HepG2 (cell line): Measurements from ENCODE around the gene GPR25. TPM values are rescaled to one million over a fixed set of nuclear protein-coding genes. Genes with fewer than 3 reads are reported as not detected.

ENCODE experiments used
- ERF ChIP-seq: IDR thresholded peaks from 2 replicates; pipeline ENCODE4 v1.6.1; 2018; ENCODE audit warnings: missing biosample characterization, missing genetic modification reagents
- FOXA1 ChIP-seq, 2 experiments: fragments of 450-650 bp in 1 of 2; sonication (generic) in 1 of 2; formaldehyde crosslinking in 1 of 2; IDR thresholded peaks; 2 replicates each; pipeline versions ENCODE4 v1.4.0 to v1.6.1; 2016 to 2020; ENCODE audit warnings: missing genetic modification reagents in 1 of 2
- MIER3 ChIP-seq: IDR thresholded peaks from 2 replicates; pipeline ENCODE4 v1.6.1; 2016; ENCODE audit warnings: missing compliant biosample characterization, borderline replicate concordance
- POGZ ChIP-seq: sonication (generic); formaldehyde crosslinking; IDR thresholded peaks from 2 replicates; pipeline ENCODE4 v1.4.0; 2020; ENCODE audit warnings: mild to moderate bottlenecking, missing genetic modification reagents
- POLR2A ChIP-seq, 2 experiments: IDR thresholded peaks; 2 replicates each; pipeline ENCODE4 v1.6.1; 2011; ENCODE audit warnings: low read depth in 2 of 2, low read length in 2 of 2, mild to moderate bottlenecking in 1 of 2, moderate library complexity in 1 of 2; ENCODE audit not compliant: insufficient read depth in 1 of 2
- PPARG ChIP-seq: conservative IDR thresholded peaks from 2 replicates; pipeline ENCODE4 v1.6.1; 2016; ENCODE audit warnings: missing biosample characterization, missing genetic modification reagents
- RCOR2 ChIP-seq: IDR thresholded peaks from 2 replicates; pipeline ENCODE4 v1.6.1; 2016; ENCODE audit warnings: missing biosample characterization, missing genetic modification reagents
- SPEN ChIP-seq: sonication (generic); formaldehyde crosslinking; IDR thresholded peaks from 2 replicates; pipeline ENCODE4 v1.5.1; 2020; ENCODE audit warnings: low read depth, mild to moderate bottlenecking, missing genetic modification reagents
- SRSF9 ChIP-seq: fragments of 200-400 bp; formaldehyde crosslinking; IDR thresholded peaks from 2 replicates; pipeline ENCODE4 v1.6.1; 2018; ENCODE audit warnings: borderline replicate concordance, mild to moderate bottlenecking, low read depth, low read length; ENCODE audit not compliant: insufficient read depth, poor library complexity, severe bottlenecking
- ZC3H13 ChIP-seq: sonication (generic); formaldehyde crosslinking; IDR thresholded peaks from 2 replicates; pipeline ENCODE4 v1.8.1; 2023; ENCODE audit warnings: mild to moderate bottlenecking, missing genetic modification reagents, moderate library complexity
- ZFP90 ChIP-seq: sonication (generic); formaldehyde crosslinking; IDR thresholded peaks from 2 replicates; pipeline ENCODE4 v1.8.0; 2022; ENCODE audit warnings: missing genetic modification reagents, mild to moderate bottlenecking, inconsistent platforms, borderline replicate concordance
- ZNF138 ChIP-seq: sonication (generic); formaldehyde crosslinking; IDR thresholded peaks from 2 replicates; pipeline ENCODE4 v1.5.0; 2020; ENCODE audit warnings: mild to moderate bottlenecking, low read depth, missing genetic modification reagents
- ZNF382 ChIP-seq: sonication (generic); formaldehyde crosslinking; IDR thresholded peaks from 2 replicates; pipeline ENCODE4 v1.5.0; 2020; ENCODE audit warnings: missing genetic modification reagents, mild to moderate bottlenecking, borderline replicate concordance
- ZNF547 ChIP-seq: sonication (generic); formaldehyde crosslinking; IDR thresholded peaks from 2 replicates; pipeline ENCODE4 v1.5.1; 2020; ENCODE audit warnings: mild to moderate bottlenecking, missing genetic modification reagents
- ZNF777 ChIP-seq: sonication (generic); formaldehyde crosslinking; IDR thresholded peaks from 2 replicates; pipeline ENCODE4 v1.4.0; 2020; ENCODE audit warnings: missing genetic modification reagents
- ZNF782 ChIP-seq: sonication (generic); formaldehyde crosslinking; IDR thresholded peaks from 2 replicates; pipeline ENCODE4 v1.4.0; 2020; ENCODE audit warnings: missing genetic modification reagents, mild to moderate bottlenecking, borderline replicate concordance
- ZNF788 ChIP-seq: sonication (generic); formaldehyde crosslinking; IDR thresholded peaks from 2 replicates; pipeline ENCODE4 v1.5.0; 2020; ENCODE audit warnings: mild to moderate bottlenecking, missing genetic modification reagents, borderline replicate concordance
- ZNF792 ChIP-seq: IDR thresholded peaks from 2 replicates; pipeline ENCODE4 v1.6.1; 2016
- polyA plus RNA-seq, 8 experiments: library from polyadenylated mRNA; depleted of rRNA in 3 of 8; stranded (reverse) in 7 of 8; unstranded in 1 of 8; fragments of >200 nt; fragmentation: Illumina TruSeq in 4 of 8; extraction: Trizol in 4 of 8; gene quantifications; 2 replicates each; pipeline versions ENCODE4 v1.2.1 to v1.2.3, GENCODE V29; 2011 to 2016; ENCODE audit warnings: low read depth in 4 of 8, missing spikeins in 1 of 8, mixed read lengths in 1 of 8; ENCODE audit not compliant: insufficient read depth in 1 of 8
- total RNA-seq, 5 experiments: library from RNA; depleted of rRNA; stranded (reverse); fragments of >200 nt; fragmentation: Illumina TruSeq; extraction: Trizol; gene quantifications; 2 replicates each; pipeline ENCODE4 v1.2.3, GENCODE V29; 2016; ENCODE audit warnings: low read depth in 1 of 5
- TF ChIP-seq, protein P1 (sequence below): sonication (generic); formaldehyde crosslinking; IDR thresholded peaks from 2 replicates; pipeline ENCODE4 v1.4.0; 2020; ENCODE audit warnings: missing genetic modification reagents
- TF ChIP-seq, protein P2 (sequence below): sonication (generic); formaldehyde crosslinking; IDR thresholded peaks from 2 replicates; pipeline ENCODE4 v1.4.0; 2020; ENCODE audit warnings: mild to moderate bottlenecking, missing genetic modification reagents
- TF ChIP-seq, protein P3 (sequence below): sonication (generic); formaldehyde crosslinking; conservative IDR thresholded peaks from 2 replicates; pipeline ENCODE4 v1.8.0; 2022; ENCODE audit warnings: low read depth, missing genetic modification reagents
- TF ChIP-seq, protein P4 (sequence below): sonication (generic); formaldehyde crosslinking; IDR thresholded peaks from 2 replicates; pipeline ENCODE4 v1.4.0; 2020; ENCODE audit warnings: missing genetic modification reagents

The GPR25 gene
- total and polyA plus RNA-seq, 2 of the 13 experiments (the other 11 are each of a cell fraction or from before 2014, with no cell fraction given) = not detected

DNA sequence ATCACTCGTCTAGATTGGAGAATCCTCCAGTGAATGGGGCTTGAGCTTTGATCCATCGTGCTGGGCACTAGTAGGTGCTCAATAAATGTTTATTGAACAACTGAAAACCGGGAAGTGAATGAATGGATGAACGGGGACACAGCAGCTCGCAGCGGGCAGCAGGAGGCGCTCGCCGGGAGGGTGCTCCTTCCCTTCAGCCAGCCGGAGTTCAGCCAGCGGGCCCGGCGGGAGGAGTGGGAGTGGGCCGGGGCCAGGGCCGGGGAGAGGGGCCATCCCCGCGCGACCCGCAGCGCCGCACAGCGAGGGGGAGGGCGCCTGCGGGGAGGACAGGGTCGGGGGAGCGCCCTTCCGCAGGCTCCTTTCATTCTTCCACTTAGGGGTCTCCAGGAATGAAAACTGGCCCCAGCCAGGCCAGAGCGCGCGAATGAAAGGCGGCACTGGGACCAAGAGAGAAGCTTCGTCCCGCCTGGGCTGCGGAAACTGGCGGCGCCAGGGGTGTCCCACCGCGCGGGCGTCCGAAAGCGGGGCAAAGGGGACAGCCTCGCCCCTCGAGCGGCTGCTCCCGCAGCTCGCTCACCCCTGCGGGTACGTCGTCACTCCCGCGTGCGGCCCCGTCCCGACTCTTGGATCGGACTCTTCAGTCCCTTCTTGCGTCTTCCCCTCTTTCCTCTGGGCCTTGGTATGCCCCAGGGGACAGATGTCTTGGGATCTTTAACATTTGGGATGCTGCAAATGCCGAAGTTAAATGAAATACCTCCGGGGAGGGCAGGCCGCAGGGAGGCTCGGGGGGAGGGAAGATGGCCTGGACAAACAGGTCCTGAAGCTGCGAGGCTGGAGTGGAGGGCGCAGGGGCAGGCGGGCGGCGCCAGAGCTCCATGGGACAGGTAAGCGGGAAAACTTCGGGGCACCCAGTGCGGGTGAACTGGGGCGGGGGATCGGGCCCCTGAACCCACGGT lies 18.3 kb downstream of the GPR25 start (continued):
- TF ChIP-seq ZC3H13 (CRISPR knock-in tag) = 0 out of 2 replicates have a peak, but pooled peaks have one; percentile 26
- peak; percentile 7; the same call in 1 of the 2 replicates for TF ChIP-seq ZNF777 (CRISPR knock-in tag)
- TF ChIP-seq ZNF382 (CRISPR knock-in tag) = no peak
- TF ChIP-seq ZNF782 = peak; percentile 62; the same call in 1 of the 2 replicates
- no peak for TF ChIP-seq SRSF9
- TF ChIP-seq PPARG (CRISPR knock-in tag) = peak; percentile 42; the same call in 1 of the 2 replicates
- no peak for TF ChIP-seq ZFP90 (CRISPR knock-in tag)
- peak; percentile 34; the same call in 1 of the 2 replicates for TF ChIP-seq ZNF788 (CRISPR knock-in tag)
- TF ChIP-seq, protein P1, sequence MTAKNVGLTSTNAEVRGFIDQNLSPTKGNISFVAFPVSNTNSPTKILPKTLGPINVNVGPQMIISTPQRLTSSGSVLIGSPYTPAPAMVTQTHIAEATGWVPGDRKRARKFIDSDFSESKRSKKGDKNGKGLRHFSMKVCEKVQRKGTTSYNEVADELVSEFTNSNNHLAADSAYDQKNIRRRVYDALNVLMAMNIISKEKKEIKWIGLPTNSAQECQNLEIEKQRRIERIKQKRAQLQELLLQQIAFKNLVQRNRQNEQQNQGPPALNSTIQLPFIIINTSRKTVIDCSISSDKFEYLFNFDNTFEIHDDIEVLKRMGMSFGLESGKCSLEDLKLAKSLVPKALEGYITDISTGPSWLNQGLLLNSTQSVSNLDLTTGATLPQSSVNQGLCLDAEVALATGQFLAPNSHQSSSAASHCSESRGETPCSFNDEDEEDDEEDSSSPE (CRISPR knock-in tag) = peak; percentile 62
- TF ChIP-seq RCOR2 (CRISPR knock-in tag) = peak; percentile 80
- TF ChIP-seq, protein P2, sequence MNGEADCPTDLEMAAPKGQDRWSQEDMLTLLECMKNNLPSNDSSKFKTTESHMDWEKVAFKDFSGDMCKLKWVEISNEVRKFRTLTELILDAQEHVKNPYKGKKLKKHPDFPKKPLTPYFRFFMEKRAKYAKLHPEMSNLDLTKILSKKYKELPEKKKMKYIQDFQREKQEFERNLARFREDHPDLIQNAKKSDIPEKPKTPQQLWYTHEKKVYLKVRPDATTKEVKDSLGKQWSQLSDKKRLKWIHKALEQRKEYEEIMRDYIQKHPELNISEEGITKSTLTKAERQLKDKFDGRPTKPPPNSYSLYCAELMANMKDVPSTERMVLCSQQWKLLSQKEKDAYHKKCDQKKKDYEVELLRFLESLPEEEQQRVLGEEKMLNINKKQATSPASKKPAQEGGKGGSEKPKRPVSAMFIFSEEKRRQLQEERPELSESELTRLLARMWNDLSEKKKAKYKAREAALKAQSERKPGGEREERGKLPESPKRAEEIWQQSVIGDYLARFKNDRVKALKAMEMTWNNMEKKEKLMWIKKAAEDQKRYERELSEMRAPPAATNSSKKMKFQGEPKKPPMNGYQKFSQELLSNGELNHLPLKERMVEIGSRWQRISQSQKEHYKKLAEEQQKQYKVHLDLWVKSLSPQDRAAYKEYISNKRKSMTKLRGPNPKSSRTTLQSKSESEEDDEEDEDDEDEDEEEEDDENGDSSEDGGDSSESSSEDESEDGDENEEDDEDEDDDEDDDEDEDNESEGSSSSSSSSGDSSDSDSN (CRISPR knock-in tag) = peak; percentile 53
- peak; percentile 22; the same call in 1 of the 2 replicates for TF ChIP-seq ERF (CRISPR knock-in tag)
- TF ChIP-seq SPEN (CRISPR knock-in tag) = 0 out of 2 replicates have a peak, but pooled peaks have one; percentile 29
- no peak for TF ChIP-seq MIER3
- TF ChIP-seq POGZ = peak; percentile 36; the same call in 1 of the 2 replicates
- TF ChIP-seq ZNF547 (CRISPR knock-in tag) = 0 out of 2 replicates have a peak, but pooled peaks have one; percentile 6
- 0 out of 2 replicates have a peak, but pooled peaks have one; percentile 11 for TF ChIP-seq ZNF792 (CRISPR knock-in tag)
- no peak for TF ChIP-seq ZNF138 (CRISPR knock-in tag)
- TF ChIP-seq, protein P3, sequence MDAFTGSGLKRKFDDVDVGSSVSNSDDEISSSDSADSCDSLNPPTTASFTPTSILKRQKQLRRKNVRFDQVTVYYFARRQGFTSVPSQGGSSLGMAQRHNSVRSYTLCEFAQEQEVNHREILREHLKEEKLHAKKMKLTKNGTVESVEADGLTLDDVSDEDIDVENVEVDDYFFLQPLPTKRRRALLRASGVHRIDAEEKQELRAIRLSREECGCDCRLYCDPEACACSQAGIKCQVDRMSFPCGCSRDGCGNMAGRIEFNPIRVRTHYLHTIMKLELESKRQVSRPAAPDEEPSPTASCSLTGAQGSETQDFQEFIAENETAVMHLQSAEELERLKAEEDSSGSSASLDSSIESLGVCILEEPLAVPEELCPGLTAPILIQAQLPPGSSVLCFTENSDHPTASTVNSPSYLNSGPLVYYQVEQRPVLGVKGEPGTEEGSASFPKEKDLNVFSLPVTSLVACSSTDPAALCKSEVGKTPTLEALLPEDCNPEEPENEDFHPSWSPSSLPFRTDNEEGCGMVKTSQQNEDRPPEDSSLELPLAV (CRISPR knock-in tag) = no peak
- TF ChIP-seq FOXA1 (IDR thresholded peaks at IDR 0.05) = no peak
- no peak for TF ChIP-seq FOXA1 (CRISPR knock-in tag; IDR thresholded peaks at IDR 0.05)
- TF ChIP-seq, protein P4, sequence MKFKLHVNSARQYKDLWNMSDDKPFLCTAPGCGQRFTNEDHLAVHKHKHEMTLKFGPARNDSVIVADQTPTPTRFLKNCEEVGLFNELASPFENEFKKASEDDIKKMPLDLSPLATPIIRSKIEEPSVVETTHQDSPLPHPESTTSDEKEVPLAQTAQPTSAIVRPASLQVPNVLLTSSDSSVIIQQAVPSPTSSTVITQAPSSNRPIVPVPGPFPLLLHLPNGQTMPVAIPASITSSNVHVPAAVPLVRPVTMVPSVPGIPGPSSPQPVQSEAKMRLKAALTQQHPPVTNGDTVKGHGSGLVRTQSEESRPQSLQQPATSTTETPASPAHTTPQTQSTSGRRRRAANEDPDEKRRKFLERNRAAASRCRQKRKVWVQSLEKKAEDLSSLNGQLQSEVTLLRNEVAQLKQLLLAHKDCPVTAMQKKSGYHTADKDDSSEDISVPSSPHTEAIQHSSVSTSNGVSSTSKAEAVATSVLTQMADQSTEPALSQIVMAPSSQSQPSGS = 0 out of 2 replicates have a peak, but pooled peaks have one; percentile 12
- peak; percentile 16 to 56; a peak in 2 of 4 replicates for TF ChIP-seq POLR2A (IDR thresholded peaks at IDR 0.05; ENCODE audit: insufficient read depth in 1 of 2, low read depth in 2 of 2, low read length in 2 of 2)
